ENCODE measurements around the gene TNFSF12.

DNA sequence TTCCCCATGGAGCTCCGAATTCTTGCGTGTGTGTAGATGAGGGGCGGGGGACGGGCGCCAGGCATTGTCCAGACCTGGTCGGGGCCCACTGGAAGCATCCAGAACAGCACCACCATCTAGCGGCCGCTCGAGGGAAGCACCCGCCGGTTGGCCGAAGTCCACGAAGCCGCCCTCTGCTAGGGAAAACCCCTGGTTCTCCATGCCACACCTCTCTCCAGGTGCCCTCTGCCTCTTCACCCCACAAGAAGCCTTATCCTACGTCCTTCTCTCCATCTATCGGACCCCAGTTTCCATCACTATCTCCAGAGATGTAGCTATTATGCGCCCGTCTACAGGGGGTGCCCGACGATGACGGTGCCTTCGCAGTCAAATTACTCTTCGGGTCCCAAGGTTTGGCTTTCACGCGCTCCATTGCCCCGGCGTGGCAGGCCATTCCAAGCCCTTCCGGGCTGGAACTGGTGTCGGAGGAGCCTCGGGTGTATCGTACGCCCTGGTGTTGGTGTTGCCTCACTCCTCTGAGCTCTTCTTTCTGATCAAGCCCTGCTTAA is 12.2 kb downstream of the TNFSF12 start:
- TF ChIP-seq, protein P1, sequence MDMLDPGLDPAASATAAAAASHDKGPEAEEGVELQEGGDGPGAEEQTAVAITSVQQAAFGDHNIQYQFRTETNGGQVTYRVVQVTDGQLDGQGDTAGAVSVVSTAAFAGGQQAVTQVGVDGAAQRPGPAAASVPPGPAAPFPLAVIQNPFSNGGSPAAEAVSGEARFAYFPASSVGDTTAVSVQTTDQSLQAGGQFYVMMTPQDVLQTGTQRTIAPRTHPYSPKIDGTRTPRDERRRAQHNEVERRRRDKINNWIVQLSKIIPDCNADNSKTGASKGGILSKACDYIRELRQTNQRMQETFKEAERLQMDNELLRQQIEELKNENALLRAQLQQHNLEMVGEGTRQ (CRISPR knock-in tag; IDR thresholded peaks at IDR 0.05): no peak
- TF ChIP-seq, protein P2, sequence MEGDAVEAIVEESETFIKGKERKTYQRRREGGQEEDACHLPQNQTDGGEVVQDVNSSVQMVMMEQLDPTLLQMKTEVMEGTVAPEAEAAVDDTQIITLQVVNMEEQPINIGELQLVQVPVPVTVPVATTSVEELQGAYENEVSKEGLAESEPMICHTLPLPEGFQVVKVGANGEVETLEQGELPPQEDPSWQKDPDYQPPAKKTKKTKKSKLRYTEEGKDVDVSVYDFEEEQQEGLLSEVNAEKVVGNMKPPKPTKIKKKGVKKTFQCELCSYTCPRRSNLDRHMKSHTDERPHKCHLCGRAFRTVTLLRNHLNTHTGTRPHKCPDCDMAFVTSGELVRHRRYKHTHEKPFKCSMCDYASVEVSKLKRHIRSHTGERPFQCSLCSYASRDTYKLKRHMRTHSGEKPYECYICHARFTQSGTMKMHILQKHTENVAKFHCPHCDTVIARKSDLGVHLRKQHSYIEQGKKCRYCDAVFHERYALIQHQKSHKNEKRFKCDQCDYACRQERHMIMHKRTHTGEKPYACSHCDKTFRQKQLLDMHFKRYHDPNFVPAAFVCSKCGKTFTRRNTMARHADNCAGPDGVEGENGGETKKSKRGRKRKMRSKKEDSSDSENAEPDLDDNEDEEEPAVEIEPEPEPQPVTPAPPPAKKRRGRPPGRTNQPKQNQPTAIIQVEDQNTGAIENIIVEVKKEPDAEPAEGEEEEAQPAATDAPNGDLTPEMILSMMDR (IDR thresholded peaks at IDR 0.05): peak; percentile 46; the same call in 1 of the 2 replicates
- TF ChIP-seq NR2C2 (CRISPR knock-in tag; IDR thresholded peaks at IDR 0.05) (no peak), ATF1 (CRISPR knock-in tag; IDR thresholded peaks at IDR 0.05) (no peak), SP1 (CRISPR knock-in tag; conservative IDR thresholded peaks at IDR 0.05) (no peak), ZNF263 (CRISPR knock-in tag; IDR thresholded peaks at IDR 0.05; ENCODE audit: low read depth) (no peak)
- TF ChIP-seq, protein P3, sequence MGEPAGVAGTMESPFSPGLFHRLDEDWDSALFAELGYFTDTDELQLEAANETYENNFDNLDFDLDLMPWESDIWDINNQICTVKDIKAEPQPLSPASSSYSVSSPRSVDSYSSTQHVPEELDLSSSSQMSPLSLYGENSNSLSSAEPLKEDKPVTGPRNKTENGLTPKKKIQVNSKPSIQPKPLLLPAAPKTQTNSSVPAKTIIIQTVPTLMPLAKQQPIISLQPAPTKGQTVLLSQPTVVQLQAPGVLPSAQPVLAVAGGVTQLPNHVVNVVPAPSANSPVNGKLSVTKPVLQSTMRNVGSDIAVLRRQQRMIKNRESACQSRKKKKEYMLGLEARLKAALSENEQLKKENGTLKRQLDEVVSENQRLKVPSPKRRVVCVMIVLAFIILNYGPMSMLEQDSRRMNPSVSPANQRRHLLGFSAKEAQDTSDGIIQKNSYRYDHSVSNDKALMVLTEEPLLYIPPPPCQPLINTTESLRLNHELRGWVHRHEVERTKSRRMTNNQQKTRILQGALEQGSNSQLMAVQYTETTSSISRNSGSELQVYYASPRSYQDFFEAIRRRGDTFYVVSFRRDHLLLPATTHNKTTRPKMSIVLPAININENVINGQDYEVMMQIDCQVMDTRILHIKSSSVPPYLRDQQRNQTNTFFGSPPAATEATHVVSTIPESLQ (CRISPR knock-in tag; IDR thresholded peaks at IDR 0.05): no peak
- TF ChIP-seq, protein P4, sequence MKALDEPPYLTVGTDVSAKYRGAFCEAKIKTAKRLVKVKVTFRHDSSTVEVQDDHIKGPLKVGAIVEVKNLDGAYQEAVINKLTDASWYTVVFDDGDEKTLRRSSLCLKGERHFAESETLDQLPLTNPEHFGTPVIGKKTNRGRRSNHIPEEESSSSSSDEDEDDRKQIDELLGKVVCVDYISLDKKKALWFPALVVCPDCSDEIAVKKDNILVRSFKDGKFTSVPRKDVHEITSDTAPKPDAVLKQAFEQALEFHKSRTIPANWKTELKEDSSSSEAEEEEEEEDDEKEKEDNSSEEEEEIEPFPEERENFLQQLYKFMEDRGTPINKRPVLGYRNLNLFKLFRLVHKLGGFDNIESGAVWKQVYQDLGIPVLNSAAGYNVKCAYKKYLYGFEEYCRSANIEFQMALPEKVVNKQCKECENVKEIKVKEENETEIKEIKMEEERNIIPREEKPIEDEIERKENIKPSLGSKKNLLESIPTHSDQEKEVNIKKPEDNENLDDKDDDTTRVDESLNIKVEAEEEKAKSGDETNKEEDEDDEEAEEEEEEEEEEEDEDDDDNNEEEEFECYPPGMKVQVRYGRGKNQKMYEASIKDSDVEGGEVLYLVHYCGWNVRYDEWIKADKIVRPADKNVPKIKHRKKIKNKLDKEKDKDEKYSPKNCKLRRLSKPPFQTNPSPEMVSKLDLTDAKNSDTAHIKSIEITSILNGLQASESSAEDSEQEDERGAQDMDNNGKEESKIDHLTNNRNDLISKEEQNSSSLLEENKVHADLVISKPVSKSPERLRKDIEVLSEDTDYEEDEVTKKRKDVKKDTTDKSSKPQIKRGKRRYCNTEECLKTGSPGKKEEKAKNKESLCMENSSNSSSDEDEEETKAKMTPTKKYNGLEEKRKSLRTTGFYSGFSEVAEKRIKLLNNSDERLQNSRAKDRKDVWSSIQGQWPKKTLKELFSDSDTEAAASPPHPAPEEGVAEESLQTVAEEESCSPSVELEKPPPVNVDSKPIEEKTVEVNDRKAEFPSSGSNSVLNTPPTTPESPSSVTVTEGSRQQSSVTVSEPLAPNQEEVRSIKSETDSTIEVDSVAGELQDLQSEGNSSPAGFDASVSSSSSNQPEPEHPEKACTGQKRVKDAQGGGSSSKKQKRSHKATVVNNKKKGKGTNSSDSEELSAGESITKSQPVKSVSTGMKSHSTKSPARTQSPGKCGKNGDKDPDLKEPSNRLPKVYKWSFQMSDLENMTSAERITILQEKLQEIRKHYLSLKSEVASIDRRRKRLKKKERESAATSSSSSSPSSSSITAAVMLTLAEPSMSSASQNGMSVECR (CRISPR knock-in tag; IDR thresholded peaks at IDR 0.05; ENCODE audit: borderline replicate concordance): no peak
- TF ChIP-seq, protein P5, sequence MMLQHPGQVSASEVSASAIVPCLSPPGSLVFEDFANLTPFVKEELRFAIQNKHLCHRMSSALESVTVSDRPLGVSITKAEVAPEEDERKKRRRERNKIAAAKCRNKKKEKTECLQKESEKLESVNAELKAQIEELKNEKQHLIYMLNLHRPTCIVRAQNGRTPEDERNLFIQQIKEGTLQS (CRISPR knock-in tag; conservative IDR thresholded peaks at IDR 0.05): no peak
- TF ChIP-seq, protein P6, sequence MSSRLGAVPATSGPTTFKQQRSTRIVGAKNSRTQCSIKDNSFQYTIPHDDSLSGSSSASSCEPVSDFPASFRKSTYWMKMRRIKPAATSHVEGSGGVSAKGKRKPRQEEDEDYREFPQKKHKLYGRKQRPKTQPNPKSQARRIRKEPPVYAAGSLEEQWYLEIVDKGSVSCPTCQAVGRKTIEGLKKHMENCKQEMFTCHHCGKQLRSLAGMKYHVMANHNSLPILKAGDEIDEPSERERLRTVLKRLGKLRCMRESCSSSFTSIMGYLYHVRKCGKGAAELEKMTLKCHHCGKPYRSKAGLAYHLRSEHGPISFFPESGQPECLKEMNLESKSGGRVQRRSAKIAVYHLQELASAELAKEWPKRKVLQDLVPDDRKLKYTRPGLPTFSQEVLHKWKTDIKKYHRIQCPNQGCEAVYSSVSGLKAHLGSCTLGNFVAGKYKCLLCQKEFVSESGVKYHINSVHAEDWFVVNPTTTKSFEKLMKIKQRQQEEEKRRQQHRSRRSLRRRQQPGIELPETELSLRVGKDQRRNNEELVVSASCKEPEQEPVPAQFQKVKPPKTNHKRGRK (CRISPR knock-in tag; IDR thresholded peaks at IDR 0.05; ENCODE audit: borderline replicate concordance): no peak

All from WTC11 (cell line).